Progenitor cell of endocrine pancreas (in vitro differentiated cells): Measurements from ENCODE around the gene HOXC4. TPM values are rescaled to one million over a fixed set of nuclear protein-coding genes. Genes with fewer than 3 reads are reported as not detected.

Source experiments
- DNase-seq: peaks from one replicate; pipeline ENCODE4 v3.0.0; 2021; ENCODE audit warnings: low spot score; ENCODE audit not compliant: unreplicated experiment
- H3K27ac Mint-ChIP-seq: 2 replicates; pipeline ENCODE4 v1.8.0; 2021; ENCODE audit warnings: mild to moderate bottlenecking, moderate library complexity, mixed read lengths
- H3K27me3 Mint-ChIP-seq: 2 replicates; pipeline ENCODE4 v1.8.0; 2021; ENCODE audit warnings: mixed read lengths
- H3K36me3 Mint-ChIP-seq: 2 replicates; pipeline ENCODE4 v1.8.0; 2022; ENCODE audit warnings: mixed read lengths; ENCODE audit not compliant: insufficient read depth
- H3K4me1 Mint-ChIP-seq: 2 replicates; pipeline ENCODE4 v1.8.0; 2021; ENCODE audit warnings: low read depth, mixed read lengths
- H3K4me3 Mint-ChIP-seq: 2 replicates; pipeline ENCODE4 v1.8.0; 2021; ENCODE audit warnings: low read depth, mild to moderate bottlenecking, moderate library complexity, mixed read lengths
- H3K9me3 Mint-ChIP-seq: 2 replicates; pipeline ENCODE4 v1.8.0; 2021; ENCODE audit warnings: low read depth, mixed read lengths
- CTCF ChIP-seq: fragments of 200-600 bp; sonication (generic); IDR thresholded peaks from one replicate; pipeline ENCODE4 v1.5.0; 2021; ENCODE audit warnings: antibody characterized with exemption, mild to moderate bottlenecking; ENCODE audit not compliant: unreplicated experiment
- total RNA-seq: library from RNA; stranded (reverse); gene quantifications from 2 replicates; pipeline ENCODE4 v1.2.1, GENCODE V29; 2021

HOXC4 gene
- total RNA-seq, 1 donor from 2014 or later, result 19.8 TPM

DNA sequence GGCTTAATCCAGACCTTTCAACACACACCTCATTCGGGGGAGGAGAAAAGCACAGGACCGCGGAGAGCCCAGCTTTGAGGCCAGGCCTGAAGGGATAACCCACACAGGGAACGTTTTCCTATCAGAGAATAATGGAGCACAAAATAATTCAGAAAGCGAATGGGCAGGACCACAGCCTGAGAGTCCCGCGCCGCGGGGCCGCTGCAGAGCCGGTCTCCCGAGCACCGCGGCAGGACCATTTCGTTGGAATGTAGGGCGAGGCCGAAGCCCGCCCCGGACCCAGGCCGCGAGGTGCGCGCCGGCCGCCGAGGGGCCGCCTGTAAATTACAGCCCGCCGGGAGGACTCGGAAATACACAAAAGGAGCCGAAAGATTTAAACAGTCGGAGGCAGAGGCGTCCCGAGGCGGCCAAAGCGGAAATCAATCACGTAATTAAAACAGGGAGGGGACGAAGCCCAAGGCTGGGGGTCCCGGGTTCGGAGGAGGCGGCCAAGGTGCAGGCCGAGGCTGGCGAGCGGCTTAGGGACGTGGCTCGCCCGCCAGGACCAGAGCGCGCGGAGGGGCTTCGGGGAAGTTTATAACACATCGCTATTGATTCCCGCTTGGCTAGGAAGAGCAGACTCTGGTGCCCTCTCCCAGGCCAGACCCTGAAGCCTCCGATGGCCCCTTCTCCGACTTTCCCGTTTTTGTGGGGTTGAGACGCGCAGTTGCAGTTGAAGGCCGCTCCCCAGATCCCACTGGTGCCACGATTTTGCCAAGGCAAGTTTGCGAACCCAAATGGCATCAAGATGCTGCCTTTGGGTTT is 6.3 kb upstream of the HOXC4 start:
- Mint-ChIP-seq H3K27ac (peak overlapping the region; percentile 85), H3K27me3 (peaks cover 91% of the 10 kb centered on the region), H3K36me3 (no peaks in the 10 kb centered on the region), H3K4me3 (peak overlapping the region; percentile 70), H3K4me1 (peaks cover 53% of the 10 kb centered on the region), H3K9me3 (no peaks in the 10 kb centered on the region)
- no peak for TF ChIP-seq CTCF
- no peak for DNase-seq

DNA sequence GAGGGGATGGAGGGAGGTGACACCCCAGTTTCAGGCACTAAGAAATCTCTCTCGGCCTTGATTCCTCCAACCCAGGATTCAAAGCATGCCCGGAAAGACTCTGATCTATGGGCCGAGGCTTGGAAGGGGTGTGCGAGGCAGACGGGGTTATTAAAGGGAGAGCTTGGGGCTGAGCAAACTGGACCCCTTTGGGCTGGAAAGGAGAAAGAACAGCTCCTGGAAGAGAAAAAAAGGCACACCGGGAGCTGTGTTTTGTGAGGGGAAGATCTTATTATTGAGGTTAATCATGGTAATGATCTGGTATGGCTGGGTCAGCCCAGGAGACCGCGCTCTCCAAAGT is 5.7 kb upstream of the HOXC4 start:
- DNase-seq, result no peak
- Mint-ChIP-seq H3K36me3 (no peaks in the 10 kb centered on the region), H3K27ac (peak overlapping the region; percentile 45), H3K9me3 (no peaks in the 10 kb centered on the region), H3K27me3 (peaks cover 85% of the 10 kb centered on the region), H3K4me3 (peak overlapping the region; percentile 70), H3K4me1 (peaks cover 56% of the 10 kb centered on the region)
- no peak for TF ChIP-seq CTCF

GRCh38 chr12:54048406-54049093 is 5.1 kb upstream of the HOXC4 start:
- no peak for TF ChIP-seq CTCF
- H3K27ac Mint-ChIP-seq, result peak overlapping the region; percentile 30
- peak overlapping the region; percentile 25 for H3K4me3 Mint-ChIP-seq
- DNase-seq, result no peak
- H3K9me3 Mint-ChIP-seq, result no peaks in the 10 kb centered on the region
- H3K36me3 Mint-ChIP-seq, result no peaks in the 10 kb centered on the region
- H3K4me1 Mint-ChIP-seq, result peaks cover 55% of the 10 kb centered on the region
- H3K27me3 Mint-ChIP-seq, result peaks cover 79% of the 10 kb centered on the region

- H3K27me3 Mint-ChIP-seq, result peaks cover 74% of the 10 kb centered on the region
- no peaks in the 10 kb centered on the region for H3K9me3 Mint-ChIP-seq
- H3K36me3 Mint-ChIP-seq, result no peaks in the 10 kb centered on the region
- H3K4me1 Mint-ChIP-seq, result peaks cover 54% of the 10 kb centered on the region
- no peak for TF ChIP-seq CTCF
- H3K4me3 Mint-ChIP-seq, result no peak overlapping the region
- no peak for DNase-seq
- H3K27ac Mint-ChIP-seq, result peak overlapping the region; percentile 15
Observed at GRCh38 chr12:54049108-54049507, 4.5 kb upstream of the HOXC4 start.

DNA sequence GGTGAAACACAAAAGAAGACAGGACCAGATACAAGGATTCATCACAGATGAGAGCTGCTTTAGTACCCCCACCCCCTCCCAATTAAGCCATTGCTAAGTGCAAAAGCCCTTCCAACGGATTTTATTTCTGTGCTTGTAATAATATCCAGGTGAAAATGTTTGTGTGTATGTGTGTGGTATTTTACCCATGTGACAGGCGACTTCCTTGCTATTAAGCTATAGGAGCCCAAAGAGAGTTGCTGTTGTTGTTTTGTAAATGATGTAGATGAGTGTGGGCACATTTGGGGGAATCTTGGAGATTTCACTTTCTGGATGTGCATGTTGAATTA is 3.2 kb upstream of the HOXC4 start:
- no peak for DNase-seq
- Mint-ChIP-seq H3K4me1 (peaks cover 57% of the 10 kb centered on the region), H3K27ac (no peak overlapping the region), H3K4me3 (no peak overlapping the region), H3K36me3 (no peaks in the 10 kb centered on the region), H3K9me3 (no peaks in the 10 kb centered on the region), H3K27me3 (peaks cover 60% of the 10 kb centered on the region)
- TF ChIP-seq CTCF, result no peak
